ENCODE data around the gene NR1H3.
"Not testable (repeated sequence)": the region's sequence is repeated elsewhere in the genome, so short reads cannot be mapped to it uniquely, and the experiment has no call there.

The NR1H3 gene

DNA sequence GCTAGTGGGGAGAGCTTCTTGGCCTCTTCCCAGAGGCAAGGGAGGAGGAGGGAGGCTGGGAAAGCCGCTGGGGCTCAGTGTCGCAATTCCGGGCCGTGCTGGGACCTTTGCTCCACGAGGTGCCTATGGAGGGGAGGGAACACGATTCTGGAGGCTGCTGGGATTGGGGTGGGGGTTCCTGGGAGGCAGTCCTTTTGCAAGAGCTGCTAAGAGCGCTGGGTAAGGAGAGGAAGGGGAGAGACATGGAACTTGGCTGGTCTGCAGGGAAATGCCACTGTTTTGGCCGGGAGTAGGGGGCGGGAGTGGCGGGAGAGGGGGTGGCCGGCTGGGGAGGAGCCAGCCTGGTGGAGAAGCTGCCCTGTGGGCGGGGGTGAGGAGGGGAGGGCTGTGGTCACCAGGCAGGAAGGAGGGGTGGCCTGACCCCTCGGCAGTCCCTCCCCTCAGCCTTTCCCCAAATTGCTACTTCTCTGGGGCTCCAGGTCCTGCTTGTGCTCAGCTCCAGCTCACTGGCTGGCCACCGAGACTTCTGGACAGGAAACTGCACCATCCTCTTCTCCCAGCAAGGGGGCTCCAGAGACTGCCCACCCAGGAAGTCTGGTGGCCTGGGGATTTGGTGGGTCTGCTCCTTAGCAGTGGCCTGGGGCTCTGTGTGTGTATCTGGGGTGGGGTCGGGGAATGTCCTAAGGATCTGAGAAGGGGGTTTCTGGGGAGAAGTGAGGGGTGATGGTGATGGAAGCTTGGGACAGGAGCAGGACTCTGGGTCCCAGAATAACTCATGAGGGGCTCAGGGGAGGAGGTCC lies at the start of gene NR1H3:
TSS of gene NR1H3 (plus strand) at position 480 of the 800 bp plus-strand sequence. CDS start 1,221 bp downstream, outside the sequence.
- peaks cover 12% of the 10 kb centered on the region for H3K4me1 Mint-ChIP-seq (ENCODE audit: low read depth)
- no peak within 1 kb of the TSS for H3K4me3 Mint-ChIP-seq
- no peaks in the 10 kb centered on the region for H3K36me3 Mint-ChIP-seq (ENCODE audit: low read depth)
- no peaks in the 10 kb centered on the region for H3K9me3 Mint-ChIP-seq
- H3K27ac Mint-ChIP-seq: no peak within 1 kb of the TSS
- H3K27me3 Mint-ChIP-seq (ENCODE audit: low read depth): no peaks in the 10 kb centered on the region

DNA sequence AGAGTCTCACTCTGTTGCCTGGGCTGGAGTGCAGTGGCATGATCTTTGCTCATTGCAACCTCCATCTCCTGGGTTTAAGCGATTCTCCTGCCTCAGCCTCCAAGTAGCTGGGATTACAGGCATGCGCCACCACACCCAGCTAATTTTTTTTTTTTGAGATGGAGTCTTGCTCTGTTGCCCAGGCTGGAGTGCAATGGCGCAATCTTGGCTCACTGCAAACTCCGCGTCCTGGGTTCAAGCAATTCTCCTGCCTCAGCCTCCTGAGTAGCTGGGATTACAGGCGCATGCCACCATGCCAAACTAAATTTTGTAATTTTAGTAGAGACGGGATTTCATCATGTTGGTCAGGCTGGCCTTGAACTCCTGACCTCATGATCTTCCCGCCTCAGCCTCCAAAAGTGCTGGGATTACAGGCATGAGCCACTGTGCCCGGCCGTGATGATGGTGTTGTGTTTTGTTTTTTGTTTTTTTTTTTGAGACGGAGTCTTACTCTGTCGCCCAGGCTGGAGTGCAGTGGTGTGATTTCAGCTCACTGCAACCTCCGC lies 49.7 kb upstream of the NR1H3 start:
- not testable (repeated sequence) for H3K27me3 Mint-ChIP-seq (ENCODE audit: low read depth); H3K9me3 Mint-ChIP-seq; H3K4me3 Mint-ChIP-seq; H3K27ac Mint-ChIP-seq; H3K36me3 Mint-ChIP-seq (ENCODE audit: low read depth); H3K4me1 Mint-ChIP-seq (ENCODE audit: low read depth)

DNA sequence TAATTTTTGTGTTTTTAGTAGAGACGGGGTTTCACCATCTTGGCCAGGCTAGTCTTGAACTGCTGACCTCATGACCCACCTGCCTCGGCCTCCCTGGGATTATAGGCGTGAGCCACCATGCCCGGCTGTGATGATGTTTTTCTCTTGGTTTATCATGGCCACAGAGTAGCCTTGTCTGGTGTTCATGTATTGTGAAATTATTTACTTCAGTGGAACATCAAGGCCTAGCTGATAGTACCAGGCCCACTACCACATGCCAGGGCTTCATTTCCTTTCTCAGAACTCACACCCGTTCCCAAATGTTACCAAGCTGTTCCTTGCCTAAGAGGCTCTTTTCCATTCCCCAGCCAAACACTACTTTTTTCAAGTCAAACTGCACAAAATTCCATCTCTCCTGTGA lies 49.2 kb upstream of the NR1H3 start:
- Mint-ChIP-seq H3K27ac (no peak overlapping the region), H3K9me3 (no peaks in the 10 kb centered on the region), H3K4me1 (ENCODE audit: low read depth) (peaks cover 4% of the 10 kb centered on the region), H3K36me3 (ENCODE audit: low read depth) (no peaks in the 10 kb centered on the region), H3K27me3 (ENCODE audit: low read depth) (peaks cover 7% of the 10 kb centered on the region), H3K4me3 (no peak overlapping the region)

DNA sequence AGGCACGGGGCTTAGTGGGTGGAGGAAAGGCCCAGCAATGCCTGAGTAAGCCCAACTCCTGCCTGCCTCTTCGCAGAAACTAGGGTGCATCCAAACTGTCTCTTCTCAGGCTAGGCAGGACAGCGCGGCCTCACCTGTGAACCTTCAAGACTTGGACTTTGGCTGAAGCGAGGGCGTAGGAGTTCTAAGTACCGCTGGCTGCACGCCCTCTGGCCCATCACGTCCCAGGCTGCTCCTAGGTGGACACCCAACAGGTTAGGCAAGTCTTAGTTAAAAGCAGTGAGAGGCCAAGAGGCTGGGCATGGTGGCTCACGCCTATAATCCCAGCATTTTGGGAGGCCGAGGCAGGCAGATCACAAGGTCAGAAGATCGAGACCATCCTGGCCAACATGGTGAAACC lies 44.9 kb upstream of the NR1H3 start:
- H3K4me1 Mint-ChIP-seq (ENCODE audit: low read depth): peaks cover 25% of the 10 kb centered on the region
- H3K4me3 Mint-ChIP-seq: no peak overlapping the region
- H3K27me3 Mint-ChIP-seq (ENCODE audit: low read depth): no peaks in the 10 kb centered on the region
- H3K9me3 Mint-ChIP-seq: no peaks in the 10 kb centered on the region
- peaks cover 19% of the 10 kb centered on the region for H3K36me3 Mint-ChIP-seq (ENCODE audit: low read depth)
- no peak overlapping the region for H3K27ac Mint-ChIP-seq

DNA sequence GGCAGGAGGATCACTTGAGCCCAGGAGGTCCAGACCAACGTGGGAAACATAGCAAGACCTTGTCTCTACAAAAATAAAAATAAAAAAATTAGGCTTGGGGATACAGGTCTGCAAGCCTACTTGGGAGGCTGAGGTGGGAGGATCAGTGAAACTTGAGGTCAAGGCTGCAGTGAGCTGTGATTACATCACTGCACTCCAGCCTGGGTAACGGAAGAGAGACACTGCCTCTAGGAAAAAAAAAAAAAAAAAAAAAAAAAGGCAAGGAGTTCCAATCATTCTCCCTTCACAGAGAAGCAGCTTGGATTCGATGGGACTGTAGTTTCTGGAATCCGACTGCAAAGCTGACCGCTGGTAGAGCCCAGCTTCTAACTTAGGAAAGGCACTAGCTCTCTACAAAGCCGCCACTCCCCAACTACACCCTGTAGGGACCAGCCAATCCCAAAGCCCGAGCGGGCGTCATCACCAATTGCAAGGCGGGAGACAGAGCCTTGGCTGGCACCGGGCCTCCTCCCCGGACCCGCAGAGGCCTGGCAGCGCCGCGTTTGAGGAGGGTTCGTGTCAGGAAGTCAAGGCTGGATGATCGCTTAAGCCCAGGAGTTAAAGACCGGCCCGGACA lies 43.7 kb upstream of the NR1H3 start:
- H3K4me3 Mint-ChIP-seq: peak overlapping the region; percentile 98
- H3K4me1 Mint-ChIP-seq (ENCODE audit: low read depth): peaks cover 31% of the 10 kb centered on the region
- H3K9me3 Mint-ChIP-seq: no peaks in the 10 kb centered on the region
- H3K36me3 Mint-ChIP-seq (ENCODE audit: low read depth): peaks cover 26% of the 10 kb centered on the region
- H3K27ac Mint-ChIP-seq: peak overlapping the region; percentile 100
- H3K27me3 Mint-ChIP-seq (ENCODE audit: low read depth): no peaks in the 10 kb centered on the region

DNA sequence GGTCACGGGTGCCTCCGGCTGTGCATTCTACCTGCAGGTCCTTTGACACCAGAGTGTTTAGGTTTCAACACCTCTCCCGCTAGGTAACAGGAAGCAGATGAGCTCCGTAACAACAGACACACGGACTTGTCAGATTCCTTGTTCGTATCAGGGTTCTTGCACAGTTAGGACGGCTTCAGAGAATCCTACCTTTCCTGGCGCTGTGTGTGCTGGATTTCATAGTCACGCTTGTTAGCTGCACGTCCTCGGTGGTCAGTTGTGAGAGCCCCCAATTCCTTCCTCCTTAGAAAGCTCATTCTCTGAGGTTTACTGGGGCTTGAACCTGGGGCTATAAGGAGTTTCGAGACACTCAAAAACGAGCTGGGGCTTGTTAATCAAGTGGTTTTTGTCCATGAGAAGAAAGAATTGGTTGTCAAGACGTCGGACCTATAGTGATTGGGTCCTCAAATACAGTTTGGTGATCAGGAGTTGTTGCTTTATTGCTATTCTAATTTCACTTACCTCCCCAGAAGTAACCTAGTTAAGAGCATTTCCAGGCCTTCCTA lies 42.4 kb upstream of the NR1H3 start:
- Mint-ChIP-seq H3K27me3 (ENCODE audit: low read depth) (no peaks in the 10 kb centered on the region), H3K4me3 (peak overlapping the region; percentile 94), H3K27ac (peak overlapping the region; percentile 99), H3K36me3 (ENCODE audit: low read depth) (peaks cover 35% of the 10 kb centered on the region), H3K4me1 (ENCODE audit: low read depth) (peaks cover 37% of the 10 kb centered on the region), H3K9me3 (no peaks in the 10 kb centered on the region)

DNA sequence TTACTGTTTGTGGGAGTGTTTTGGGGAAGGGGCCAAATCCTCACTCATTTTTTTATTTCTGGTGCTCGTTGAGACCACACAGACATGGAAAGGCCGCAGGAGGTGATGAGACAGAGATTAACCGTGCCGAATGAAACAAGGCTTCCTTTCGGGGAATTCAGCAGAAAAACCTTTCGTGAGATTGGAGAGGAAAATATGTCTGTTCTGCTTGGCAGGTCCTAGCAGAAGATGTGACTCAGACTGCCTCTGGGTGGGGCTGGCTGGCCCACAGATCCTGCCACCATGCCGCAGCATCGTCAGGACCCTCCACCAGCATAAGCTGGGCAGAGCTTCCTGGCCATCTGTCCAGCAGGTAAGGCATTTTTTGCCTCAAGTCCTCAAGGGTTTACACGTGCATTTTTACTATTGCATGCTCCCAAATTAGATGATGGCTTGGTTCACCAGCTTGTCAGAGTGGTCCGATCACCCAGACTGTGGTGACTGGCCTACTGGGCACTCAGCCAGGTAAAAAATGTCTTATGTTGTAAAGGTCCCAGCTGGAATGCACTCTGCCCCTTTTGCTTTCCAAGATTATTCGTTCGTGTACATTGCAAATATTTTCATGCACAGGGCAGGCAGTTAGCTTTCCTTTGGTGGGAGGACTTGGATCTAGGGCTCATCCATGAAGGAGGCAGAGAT lies 41.5 kb upstream of the NR1H3 start:
- peaks cover 37% of the 10 kb centered on the region for H3K36me3 Mint-ChIP-seq (ENCODE audit: low read depth)
- peak overlapping the region; percentile 99 for H3K27ac Mint-ChIP-seq
- H3K4me3 Mint-ChIP-seq: peak overlapping the region; percentile 94
- no peaks in the 10 kb centered on the region for H3K27me3 Mint-ChIP-seq (ENCODE audit: low read depth)
- peaks cover 38% of the 10 kb centered on the region for H3K4me1 Mint-ChIP-seq (ENCODE audit: low read depth)
- no peaks in the 10 kb centered on the region for H3K9me3 Mint-ChIP-seq

DNA sequence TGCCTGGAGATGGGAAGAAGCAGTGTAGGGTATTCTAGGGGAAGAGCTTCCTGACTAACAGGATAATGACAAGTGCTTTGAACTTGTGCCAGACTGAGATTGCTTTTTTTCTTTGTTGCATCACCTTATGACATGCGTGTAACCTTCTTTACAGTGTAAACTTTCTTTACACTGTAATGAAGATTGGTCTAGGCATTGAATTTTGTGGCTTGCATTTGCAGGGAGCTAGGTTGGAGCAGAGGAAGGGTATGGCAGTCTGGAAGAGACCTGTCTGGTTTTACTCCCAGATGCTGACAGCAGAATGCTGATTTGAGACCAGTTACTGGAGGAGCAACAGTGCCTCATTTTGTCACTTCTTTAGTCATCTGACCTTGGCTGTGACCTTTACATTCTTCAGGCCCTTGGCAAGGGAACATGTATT lies 37.4 kb upstream of the NR1H3 start:
- H3K27me3 Mint-ChIP-seq (ENCODE audit: low read depth): no peaks in the 10 kb centered on the region
- H3K4me3 Mint-ChIP-seq: peak overlapping the region; percentile 4
- H3K36me3 Mint-ChIP-seq (ENCODE audit: low read depth): peaks cover 48% of the 10 kb centered on the region
- H3K4me1 Mint-ChIP-seq (ENCODE audit: low read depth): peaks cover 37% of the 10 kb centered on the region
- H3K27ac Mint-ChIP-seq: peak overlapping the region; percentile 46
- H3K9me3 Mint-ChIP-seq: no peaks in the 10 kb centered on the region

DNA sequence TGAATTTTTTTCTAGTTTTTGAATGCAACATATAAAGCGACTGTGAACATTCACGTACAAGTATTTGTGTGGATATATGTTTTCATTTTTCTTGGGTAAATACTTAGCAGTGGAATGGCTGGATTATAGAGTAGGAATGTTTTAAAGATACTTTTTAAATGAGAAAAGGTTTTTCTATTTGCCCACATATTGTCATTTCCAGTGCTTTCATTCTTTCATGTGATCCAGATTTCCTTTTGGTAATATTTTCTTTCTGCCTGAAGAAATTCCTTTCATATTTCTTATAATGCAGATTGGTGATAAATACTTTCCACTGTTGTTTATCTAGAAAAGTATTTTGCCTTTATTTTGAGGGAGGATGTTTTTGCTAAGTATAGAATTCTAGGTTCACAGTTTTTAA lies 35.1 kb upstream of the NR1H3 start:
- Mint-ChIP-seq H3K36me3 (ENCODE audit: low read depth) (peaks cover 47% of the 10 kb centered on the region), H3K4me1 (ENCODE audit: low read depth) (peaks cover 39% of the 10 kb centered on the region), H3K27ac (no peak overlapping the region), H3K9me3 (no peaks in the 10 kb centered on the region), H3K27me3 (ENCODE audit: low read depth) (no peaks in the 10 kb centered on the region), H3K4me3 (no peak overlapping the region)

DNA sequence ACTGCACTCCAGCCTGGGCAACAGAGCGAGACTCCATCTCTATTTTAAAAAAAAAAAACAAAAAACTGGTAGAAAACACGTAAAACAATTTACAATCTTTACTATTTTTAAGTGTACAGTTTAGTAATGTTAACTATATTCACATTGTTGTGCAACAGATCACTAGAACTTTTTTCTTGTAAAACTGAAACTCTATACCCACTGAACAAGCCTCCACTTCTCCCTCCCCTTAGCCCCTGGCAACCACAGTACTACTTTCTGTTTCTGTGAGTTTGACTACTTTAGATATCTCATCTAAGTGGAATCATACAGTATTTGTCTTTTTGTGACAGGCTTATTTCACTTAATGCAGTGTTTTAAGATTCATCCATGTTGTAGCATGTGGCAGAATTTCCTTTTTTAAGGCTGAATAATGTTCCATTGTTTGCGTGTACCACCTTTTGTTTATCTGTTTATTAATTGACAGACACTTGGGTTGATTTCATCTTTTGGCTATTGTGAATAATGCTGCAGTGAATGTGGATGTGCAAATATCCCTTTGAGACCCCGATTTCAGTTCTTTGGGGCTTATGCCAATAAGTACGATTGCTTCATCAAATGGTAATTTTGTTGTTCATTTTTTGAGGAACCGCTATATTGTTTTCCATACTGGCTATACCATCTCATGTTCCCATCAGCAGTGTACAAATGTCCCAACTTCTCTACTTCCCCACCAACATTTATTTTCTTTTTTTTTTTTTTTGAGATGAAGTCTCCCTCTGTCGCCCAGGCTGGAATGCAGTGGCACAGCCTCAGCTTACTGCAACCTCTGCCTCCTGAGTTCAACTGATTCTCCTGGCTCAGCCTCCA lies 32.0 kb upstream of the NR1H3 start:
- Mint-ChIP-seq H3K27ac (peak overlapping the region; percentile 82), H3K36me3 (ENCODE audit: low read depth) (peaks cover 47% of the 10 kb centered on the region), H3K4me3 (no peak overlapping the region), H3K9me3 (no peaks in the 10 kb centered on the region), H3K27me3 (ENCODE audit: low read depth) (no peaks in the 10 kb centered on the region), H3K4me1 (ENCODE audit: low read depth) (peaks cover 30% of the 10 kb centered on the region)

DNA sequence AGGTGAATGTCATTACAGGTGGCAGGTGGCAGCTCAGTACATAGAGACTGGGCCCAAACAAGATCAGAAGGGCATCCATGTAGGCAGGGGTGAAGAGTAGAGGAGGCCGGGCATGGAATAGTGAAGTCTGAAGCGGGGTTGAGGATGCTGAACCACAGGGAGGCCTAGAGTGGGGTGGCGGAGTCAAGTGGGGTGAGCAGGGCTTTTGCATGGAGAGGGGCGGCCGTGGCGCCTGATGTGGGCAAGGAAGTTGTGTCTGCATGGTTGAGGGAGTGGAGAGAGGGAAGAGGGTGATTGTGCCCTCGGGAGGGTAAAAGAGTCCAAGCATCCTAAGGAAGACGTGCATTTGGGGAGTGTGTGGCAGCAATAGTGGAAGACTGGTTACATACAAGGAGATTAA lies 28.6 kb upstream of the NR1H3 start:
- no peaks in the 10 kb centered on the region for H3K9me3 Mint-ChIP-seq
- no peaks in the 10 kb centered on the region for H3K27me3 Mint-ChIP-seq (ENCODE audit: low read depth)
- no peak overlapping the region for H3K4me3 Mint-ChIP-seq
- peak overlapping the region; percentile 50 for H3K27ac Mint-ChIP-seq
- peaks cover 44% of the 10 kb centered on the region for H3K36me3 Mint-ChIP-seq (ENCODE audit: low read depth)
- peaks cover 34% of the 10 kb centered on the region for H3K4me1 Mint-ChIP-seq (ENCODE audit: low read depth)

DNA sequence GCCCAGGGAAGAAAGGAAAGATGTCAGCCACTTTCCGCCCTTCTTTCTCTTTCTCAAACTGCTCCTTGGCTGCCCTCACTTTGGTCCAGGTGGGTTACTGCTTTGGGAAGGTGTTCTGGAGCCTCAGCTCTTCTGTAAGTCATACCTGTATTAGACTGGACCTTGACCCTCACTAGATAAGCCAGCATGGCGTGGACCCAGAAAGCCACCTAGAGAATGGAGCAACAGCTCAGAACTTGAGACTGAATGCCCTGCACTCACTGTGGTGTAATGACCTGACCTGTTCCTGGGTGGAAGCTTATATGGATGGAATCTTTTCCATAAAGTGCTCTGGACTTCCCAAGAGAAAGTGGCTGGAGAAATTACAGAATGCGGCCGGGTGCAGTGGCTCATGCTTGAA lies 24.7 kb upstream of the NR1H3 start:
- Mint-ChIP-seq H3K9me3 (no peaks in the 10 kb centered on the region), H3K27ac (no peak overlapping the region), H3K36me3 (ENCODE audit: low read depth) (peaks cover 43% of the 10 kb centered on the region), H3K4me1 (ENCODE audit: low read depth) (peaks cover 37% of the 10 kb centered on the region), H3K27me3 (ENCODE audit: low read depth) (no peaks in the 10 kb centered on the region), H3K4me3 (no peak overlapping the region)

DNA sequence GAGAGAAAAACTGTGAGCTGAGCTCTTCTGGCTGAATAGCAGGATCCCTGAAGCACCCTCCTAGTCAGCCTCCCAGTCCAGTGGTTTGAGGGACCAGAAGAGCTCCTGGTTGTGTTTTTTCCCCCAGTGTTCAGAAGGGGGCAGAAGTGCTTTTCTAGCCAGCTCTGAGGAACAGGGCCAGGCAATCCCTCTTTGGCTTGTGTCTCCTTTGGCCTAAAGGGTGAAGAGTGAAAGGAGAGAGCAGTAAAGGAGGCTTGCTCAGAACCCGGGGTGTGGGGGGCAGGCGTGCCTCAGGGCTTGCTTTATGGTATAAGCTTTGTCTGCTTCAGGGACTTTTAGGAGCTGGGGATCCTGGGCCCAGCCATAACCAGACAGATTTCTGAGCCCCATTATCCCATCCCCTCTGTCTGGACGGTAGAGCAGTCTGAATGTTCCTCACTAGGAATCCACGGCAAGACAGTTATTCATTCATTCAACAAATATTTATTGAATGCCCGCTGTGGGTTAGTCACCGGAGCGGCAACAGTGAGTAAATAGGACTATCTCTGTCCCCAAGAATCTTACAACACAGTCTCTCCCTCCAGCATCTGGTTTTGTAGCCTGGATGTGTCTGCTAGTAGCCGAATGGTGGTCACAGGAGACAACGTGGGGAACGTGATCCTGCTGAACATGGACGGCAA lies 23.7 kb upstream of the NR1H3 start:
- H3K36me3 Mint-ChIP-seq (ENCODE audit: low read depth): peaks cover 41% of the 10 kb centered on the region
- H3K27ac Mint-ChIP-seq: peak overlapping the region; percentile 88
- no peaks in the 10 kb centered on the region for H3K27me3 Mint-ChIP-seq (ENCODE audit: low read depth)
- peak overlapping the region; percentile 21 for H3K4me3 Mint-ChIP-seq
- H3K9me3 Mint-ChIP-seq: no peaks in the 10 kb centered on the region
- H3K4me1 Mint-ChIP-seq (ENCODE audit: low read depth): peaks cover 32% of the 10 kb centered on the region
